HCT116 (cell line): ENCODE measurements around the gene ATN1. TPM values are rescaled to one million over a fixed set of nuclear protein-coding genes. Genes with fewer than 3 reads are reported as not detected.

Source experiments
- ATAC-seq: fragments of 200-7000 bp; cut with Tn5 transposase; 2 replicates; pipeline ENCODE4 v1.9.1; 2020; ENCODE audit warnings: mild to moderate bottlenecking, moderate library complexity
- BruUV-seq: library from RNA; stranded (reverse); fragments of 400-500 nt; replicated peaks from 2 replicates; lab custom pipeline; 2021; lab: Mats Ljungman, UMichigan
- CTCF ChIA-PET: fragments of 300-600 bp; sonication (Branson Sonifier 250); formaldehyde crosslinking; loops from one replicate; lab custom pipeline; 2021; ENCODE audit warnings: antibody characterized with exemption; lab: Charles Lee
- POLR2A ChIA-PET: fragments of 300-600, 350-600 bp; sonication (Branson Sonifier 250); formaldehyde crosslinking; loops from one replicate; lab custom pipeline; 2021; ENCODE audit warnings: antibody characterized with exemption; lab: Charles Lee
- RAD21 ChIA-PET, 2 experiments: fragments of 300-600 bp; sonication (Branson Sonifier 250); formaldehyde crosslinking; loops; one replicate each; lab custom pipeline; 2023; ENCODE audit warnings: low total read pairs in 2 of 2; ENCODE audit not compliant: uncharacterized antibody in 2 of 2, unreplicated experiment in 2 of 2, low non-redundant PET in 1 of 2; lab: Charles Lee
- DNase-seq: peaks from one replicate; pipeline ENCODE4 v3.0.0-alpha.2; 2010; ENCODE audit warnings: low read depth, low spot score
- H2AFZ ChIP-seq: fragments of 200-600 bp; shearing (Covaris generic), sonication (generic); 2 replicates; pipeline ENCODE4 v1.6.1; 2017; ENCODE audit warnings: low read depth, mixed run types, mixed read lengths, antibody characterized with exemption, low read length; ENCODE audit not compliant: poor library complexity, severe bottlenecking
- H3K27ac ChIP-seq: 2 replicates; pipeline ENCODE4 v1.5.1; 2012; ENCODE audit warnings: low read depth, low read length
- H3K27me3 ChIP-seq: fragments of 200-600 bp; sonication (generic); 2 replicates; pipeline ENCODE4 v1.6.1; 2016; ENCODE audit warnings: mixed run types, low read length, mixed read lengths; ENCODE audit not compliant: insufficient read depth
- H3K36me3 ChIP-seq, 2 experiments: fragments of 200-500 bp in 1 of 2; fragments of 200-600 bp in 1 of 2; sonication (Bioruptor generic) in 1 of 2; sonication (generic) in 1 of 2; 2 replicates each; pipeline versions ENCODE4 v1.5.1 to v1.6.1; 2014 to 2016; ENCODE audit warnings: low read length in 2 of 2, inconsistent platforms in 1 of 2, mixed read lengths in 1 of 2, mixed run types in 1 of 2; ENCODE audit not compliant: insufficient read depth in 2 of 2, control insufficient read depth in 1 of 2
- H3K4me1 ChIP-seq, 2 experiments: fragments of 200-600 bp in 1 of 2; sonication (generic) in 1 of 2; 2 replicates each; pipeline versions ENCODE4 v1.5.1 to v1.6.1; 2012 to 2017; ENCODE audit warnings: low read length in 2 of 2, inconsistent platforms in 1 of 2, mild to moderate bottlenecking in 1 of 2, mixed read lengths in 1 of 2, mixed run types in 1 of 2, moderate library complexity in 1 of 2; ENCODE audit not compliant: insufficient read depth in 2 of 2, control insufficient read depth in 1 of 2
- H3K4me2 ChIP-seq: fragments of 200-600 bp; sonication (generic); 2 replicates; pipeline ENCODE4 v1.6.1; 2017; ENCODE audit warnings: mixed run types, low read length, mixed read lengths
- H3K4me3 ChIP-seq, 2 experiments: fragments of 200-600 bp in 1 of 2; sonication (generic) in 1 of 2; replicated peaks in 1 of 2; 2 replicates each; pipeline ENCODE4 v1.5.1; 2011 to 2016; ENCODE audit warnings: low read length in 2 of 2, control low read depth in 1 of 2, low read depth in 1 of 2, mild to moderate bottlenecking in 1 of 2, mixed read lengths in 1 of 2, mixed run types in 1 of 2
- H3K79me2 ChIP-seq: fragments of 200-600 bp; sonication (generic); 2 replicates; pipeline ENCODE4 v1.6.1; 2017; ENCODE audit warnings: mild to moderate bottlenecking, mixed run types, low read length, moderate library complexity, mixed read lengths; ENCODE audit not compliant: insufficient read depth
- H3K9ac ChIP-seq: fragments of 200-600 bp; sonication (generic); 2 replicates; pipeline ENCODE4 v1.6.1; 2016; ENCODE audit warnings: low read length, mixed read lengths
- H3K9me2 ChIP-seq: fragments of 200-600 bp; sonication (generic), shearing (Covaris generic); 2 replicates; pipeline ENCODE4 v1.6.1; 2017; ENCODE audit warnings: mixed run types, mild to moderate bottlenecking, moderate library complexity; ENCODE audit not compliant: insufficient read depth
- H3K9me3 ChIP-seq, 2 experiments: fragments of 200-500 bp in 1 of 2; fragments of 200-600 bp in 1 of 2; sonication (Bioruptor generic) in 1 of 2; sonication (generic) in 1 of 2; 2 replicates each; pipeline ENCODE4 v1.6.1; 2014 to 2017; ENCODE audit warnings: low read length in 2 of 2, mixed read lengths in 2 of 2, inconsistent platforms in 1 of 2, low read depth in 1 of 2, mild to moderate bottlenecking in 1 of 2, mixed run types in 1 of 2, moderate library complexity in 1 of 2; ENCODE audit not compliant: control insufficient read depth in 1 of 2, insufficient read depth in 1 of 2
- H4K20me1 ChIP-seq: fragments of 200-600 bp; sonication (generic), shearing (Covaris generic); 2 replicates; pipeline ENCODE4 v1.6.1; 2017; ENCODE audit warnings: mixed run types, mild to moderate bottlenecking, moderate library complexity; ENCODE audit not compliant: insufficient read depth
- ATF3 ChIP-seq: IDR thresholded peaks from 2 replicates; pipeline ENCODE4 v1.6.1; 2012
- CEBPB ChIP-seq: IDR thresholded peaks from 2 replicates; pipeline ENCODE4 v1.6.1; 2012; ENCODE audit warnings: low read depth
- CTCF ChIP-seq, 3 experiments: fragments of 200-600 bp in 1 of 3; sonication (generic) in 1 of 3; IDR thresholded peaks in 2 of 3; conservative IDR thresholded peaks in 1 of 3; 2 replicates each; pipeline ENCODE4 v1.5.1; 2012 to 2017; ENCODE audit warnings: low read depth in 2 of 3, low read length in 2 of 3, antibody characterized with exemption in 1 of 3, borderline replicate concordance in 1 of 3, control low read depth in 1 of 3, mild to moderate bottlenecking in 1 of 3, mixed read lengths in 1 of 3, mixed run types in 1 of 3, moderate library complexity in 1 of 3; ENCODE audit not compliant: insufficient read depth in 1 of 3
- EGR1 ChIP-seq: IDR thresholded peaks from 2 replicates; pipeline ENCODE4 v1.6.1; 2012; ENCODE audit warnings: low read depth
- ELF1 ChIP-seq: IDR thresholded peaks from 2 replicates; pipeline ENCODE4 v1.6.1; 2012; ENCODE audit warnings: low read depth, borderline replicate concordance
- EZH2phosphoT487 ChIP-seq: fragments of 200-600 bp; IDR thresholded peaks from 2 replicates; pipeline ENCODE4 v1.6.1; 2018; ENCODE audit warnings: antibody characterized with exemption, borderline replicate concordance
- FOSL1 ChIP-seq: IDR thresholded peaks from 2 replicates; pipeline ENCODE4 v1.6.1; 2012; ENCODE audit warnings: low read depth
- MAX ChIP-seq: IDR thresholded peaks from 2 replicates; pipeline ENCODE4 v1.6.1; 2012
- POLR2A ChIP-seq: IDR thresholded peaks from 2 replicates; pipeline ENCODE4 v1.7.0; 2011; ENCODE audit warnings: borderline replicate concordance; ENCODE audit not compliant: insufficient read depth, insufficient read length; ENCODE audit errors: extremely low read depth
- POLR2AphosphoS5 ChIP-seq: IDR thresholded peaks from 2 replicates; pipeline ENCODE4 v1.6.1; 2011; ENCODE audit warnings: mild to moderate bottlenecking, low read depth, low read length, moderate library complexity
- RAD21 ChIP-seq: IDR thresholded peaks from 2 replicates; pipeline ENCODE4 v1.6.1; 2012; ENCODE audit warnings: low read depth, mild to moderate bottlenecking
- SIN3A ChIP-seq: IDR thresholded peaks from 2 replicates; pipeline ENCODE4 v1.6.1; 2012; ENCODE audit warnings: low read depth
- SP1 ChIP-seq: IDR thresholded peaks from 2 replicates; pipeline ENCODE4 v1.6.1; 2012; ENCODE audit warnings: low read depth
- SRF ChIP-seq: IDR thresholded peaks from 2 replicates; pipeline ENCODE4 v1.6.1; 2012; ENCODE audit warnings: low read depth
- ZNF274 ChIP-seq: fragments of 200-500 bp; sonication (Bioruptor generic); IDR thresholded peaks from 2 replicates; pipeline ENCODE4 v1.6.1; 2014; ENCODE audit warnings: mild to moderate bottlenecking, low read depth, low read length, inconsistent platforms
- intact Hi-C: fragments of 100-400 bp; cut with micrococcal nuclease; formaldehyde crosslinking; loops from 2 replicates; pipeline ENCODE4 v1.10.0; 2022
- total RNA-seq: library from RNA; stranded (reverse); gene quantifications from one replicate; pipeline ENCODE4 v1.2.1, GENCODE V29; 2021; ENCODE audit not compliant: unreplicated experiment
- TF ChIP-seq, protein P1 (sequence below): IDR thresholded peaks from 2 replicates; pipeline ENCODE4 v1.6.1; 2012; ENCODE audit warnings: low read depth

ATN1 gene
- total RNA-seq, 1 experiment from 2014 or later, result 104 TPM

GRCh38 chr12:6902448-6902847 is 25.3 kb upstream of the ATN1 start:
- no peak overlapping the region for H3K9ac ChIP-seq
- ChIA-PET POLR2A (interaction anchor here (1.3 to 1.4 kb wide), 3 partner anchors 11 to 41 kb away, joined by 3 to 5 read pairs (median 4); partner anchors contain the start of genes C12orf57 and RNU7-1), RAD21 (no interaction called here), CTCF (interaction anchor here (1.1 kb wide), 1 partner anchor 12 kb away, joined by 6 read pairs; no protein-coding TSS in a partner anchor)
- intact Hi-C loops, result no loop called here
- ATAC-seq, result no peak
- H3K36me3 ChIP-seq, result no peaks in the 10 kb centered on the region
- no peak overlapping the region for H3K4me2 ChIP-seq
- H2AFZ ChIP-seq, result no peak overlapping the region
- TF ChIP-seq CEBPB (no peak), EZH2phosphoT487 (no peak), ZNF274 (no peak), ELF1 (no peak), EGR1 (no peak), SRF (no peak), POLR2AphosphoS5 (no peak), MAX (no peak), FOSL1 (no peak), ATF3 (no peak), RAD21 (no peak), SIN3A (no peak), CTCF (IDR thresholded peaks at IDR 0.05 in 2 of 3, conservative IDR thresholded peaks at IDR 0.05 in 1 of 3; ENCODE audit: borderline replicate concordance in 1 of 3, insufficient read depth in 1 of 3, low read depth in 2 of 3, low read length in 2 of 3) (no peak), SP1 (no peak), POLR2A (no peak)
- TF ChIP-seq, protein P1, sequence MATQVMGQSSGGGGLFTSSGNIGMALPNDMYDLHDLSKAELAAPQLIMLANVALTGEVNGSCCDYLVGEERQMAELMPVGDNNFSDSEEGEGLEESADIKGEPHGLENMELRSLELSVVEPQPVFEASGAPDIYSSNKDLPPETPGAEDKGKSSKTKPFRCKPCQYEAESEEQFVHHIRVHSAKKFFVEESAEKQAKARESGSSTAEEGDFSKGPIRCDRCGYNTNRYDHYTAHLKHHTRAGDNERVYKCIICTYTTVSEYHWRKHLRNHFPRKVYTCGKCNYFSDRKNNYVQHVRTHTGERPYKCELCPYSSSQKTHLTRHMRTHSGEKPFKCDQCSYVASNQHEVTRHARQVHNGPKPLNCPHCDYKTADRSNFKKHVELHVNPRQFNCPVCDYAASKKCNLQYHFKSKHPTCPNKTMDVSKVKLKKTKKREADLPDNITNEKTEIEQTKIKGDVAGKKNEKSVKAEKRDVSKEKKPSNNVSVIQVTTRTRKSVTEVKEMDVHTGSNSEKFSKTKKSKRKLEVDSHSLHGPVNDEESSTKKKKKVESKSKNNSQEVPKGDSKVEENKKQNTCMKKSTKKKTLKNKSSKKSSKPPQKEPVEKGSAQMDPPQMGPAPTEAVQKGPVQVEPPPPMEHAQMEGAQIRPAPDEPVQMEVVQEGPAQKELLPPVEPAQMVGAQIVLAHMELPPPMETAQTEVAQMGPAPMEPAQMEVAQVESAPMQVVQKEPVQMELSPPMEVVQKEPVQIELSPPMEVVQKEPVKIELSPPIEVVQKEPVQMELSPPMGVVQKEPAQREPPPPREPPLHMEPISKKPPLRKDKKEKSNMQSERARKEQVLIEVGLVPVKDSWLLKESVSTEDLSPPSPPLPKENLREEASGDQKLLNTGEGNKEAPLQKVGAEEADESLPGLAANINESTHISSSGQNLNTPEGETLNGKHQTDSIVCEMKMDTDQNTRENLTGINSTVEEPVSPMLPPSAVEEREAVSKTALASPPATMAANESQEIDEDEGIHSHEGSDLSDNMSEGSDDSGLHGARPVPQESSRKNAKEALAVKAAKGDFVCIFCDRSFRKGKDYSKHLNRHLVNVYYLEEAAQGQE, result no peak
- H3K4me3 ChIP-seq, result no peak overlapping the region
- H3K4me1 ChIP-seq, result peaks cover 10 to 31% of the 10 kb centered on the region in 2 experiments
- H3K79me2 ChIP-seq, result no peaks in the 10 kb centered on the region
- no peaks in the 10 kb centered on the region for H3K27me3 ChIP-seq
- no TSS peak for BruUV-seq
- no peaks in the 10 kb centered on the region for H4K20me1 ChIP-seq
- DNase-seq, result no peak
- no peak overlapping the region for H3K27ac ChIP-seq
- H3K9me3 ChIP-seq, result no peaks in the 10 kb centered on the region
- H3K9me2 ChIP-seq, result no peaks in the 10 kb centered on the region
